GM18511 (cell line): ENCODE data around the gene PPP1R16B.

Source experiments
- ATAC-seq: cut with Tn5 transposase; IDR thresholded peaks from one replicate; pipeline ENCODE4 v1.9.1; 2021; ENCODE audit warnings: mild to moderate bottlenecking, moderate library complexity; ENCODE audit not compliant: unreplicated experiment

PPP1R16B gene

DNA sequence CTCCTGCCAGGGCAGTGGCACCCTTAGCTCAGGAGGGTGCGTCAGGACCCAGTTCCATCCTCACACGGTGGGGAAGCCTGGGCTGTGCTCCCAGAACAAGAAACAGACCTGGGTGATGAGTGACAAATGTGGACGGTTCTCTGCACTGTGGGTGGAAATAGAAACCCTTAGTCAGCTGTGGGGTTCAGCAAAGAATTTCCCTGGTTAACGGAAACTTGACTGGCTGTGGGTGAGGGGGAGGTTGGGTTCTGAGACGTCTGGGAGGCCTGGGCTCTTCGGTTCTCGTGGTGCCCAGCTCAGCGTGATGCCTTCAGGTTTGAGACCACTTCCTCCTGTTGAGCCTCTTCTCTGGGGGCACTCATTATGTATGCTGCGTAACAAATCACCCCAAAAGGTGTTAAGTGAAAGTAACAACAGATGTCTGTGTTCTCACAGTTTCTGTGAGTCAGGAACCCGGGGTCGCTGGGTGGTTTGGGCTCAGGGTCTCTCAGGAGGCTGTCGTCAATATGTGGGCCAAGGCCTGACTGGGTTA, 67.6 kb downstream of the PPP1R16B start:
- peak; percentile 61 for ATAC-seq

GRCh38 chr20:38874460-38875174, 69.1 kb downstream of the PPP1R16B start:
- no peak for ATAC-seq

DNA sequence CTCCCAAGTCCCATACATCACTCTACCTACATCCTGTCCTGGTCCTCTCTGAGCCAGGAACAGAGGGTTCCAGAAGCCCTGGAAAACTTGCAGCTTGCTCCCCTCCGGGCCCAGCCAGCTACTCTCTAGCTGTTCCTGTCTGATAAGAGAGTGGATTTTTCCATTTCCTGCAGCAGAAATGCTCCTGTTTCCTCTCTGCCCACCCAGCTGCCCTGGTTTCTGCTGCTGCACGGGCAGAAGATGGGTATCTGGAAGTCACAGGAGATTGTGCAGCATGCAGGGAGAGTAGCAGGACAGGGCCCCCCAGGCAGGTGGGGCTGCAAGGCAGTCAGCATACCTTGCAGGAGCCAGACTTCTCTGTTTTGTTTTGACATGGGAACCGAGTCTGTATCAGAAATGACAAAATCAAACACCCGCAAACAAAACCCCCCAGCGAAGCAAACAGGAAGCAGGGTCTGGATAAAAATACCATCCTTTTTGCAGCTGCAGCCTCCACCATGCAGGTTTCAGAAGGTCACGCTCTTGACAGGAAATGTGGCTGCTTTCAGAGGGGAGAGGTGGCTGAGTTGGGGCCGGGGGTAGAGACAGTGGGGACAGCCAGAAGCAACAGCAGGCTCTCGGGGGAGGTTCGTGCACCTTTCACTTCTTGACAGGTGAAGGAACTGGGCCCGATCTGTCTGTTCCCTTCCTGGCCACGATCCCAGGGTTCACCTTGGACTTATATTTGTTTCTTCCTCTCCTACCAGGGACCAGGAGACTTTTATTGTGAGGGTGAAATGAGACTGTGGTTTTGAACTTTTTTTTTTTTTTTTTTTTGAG, 69.9 kb downstream of the PPP1R16B start:
- peak; percentile 66 for ATAC-seq

DNA sequence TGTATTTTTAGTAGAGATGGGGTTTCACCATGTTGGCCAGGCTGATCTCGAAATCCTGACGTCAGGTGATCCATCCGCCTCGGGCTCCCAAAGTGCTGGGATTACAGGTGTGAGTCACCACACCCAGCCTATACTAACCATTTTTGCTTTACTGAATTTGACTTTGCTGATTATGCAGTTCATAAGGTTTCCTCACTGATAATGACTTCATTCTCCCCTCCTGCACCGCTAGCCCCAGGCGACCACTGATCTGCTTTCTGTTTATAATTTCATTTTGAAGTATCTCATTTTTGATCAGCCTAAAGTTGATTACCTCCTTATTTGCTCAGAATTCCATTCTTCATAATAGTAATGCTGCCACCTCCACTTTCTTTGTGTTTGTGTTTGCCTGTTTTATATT, 72.0 kb downstream of the PPP1R16B start:
- ATAC-seq: no peak

DNA sequence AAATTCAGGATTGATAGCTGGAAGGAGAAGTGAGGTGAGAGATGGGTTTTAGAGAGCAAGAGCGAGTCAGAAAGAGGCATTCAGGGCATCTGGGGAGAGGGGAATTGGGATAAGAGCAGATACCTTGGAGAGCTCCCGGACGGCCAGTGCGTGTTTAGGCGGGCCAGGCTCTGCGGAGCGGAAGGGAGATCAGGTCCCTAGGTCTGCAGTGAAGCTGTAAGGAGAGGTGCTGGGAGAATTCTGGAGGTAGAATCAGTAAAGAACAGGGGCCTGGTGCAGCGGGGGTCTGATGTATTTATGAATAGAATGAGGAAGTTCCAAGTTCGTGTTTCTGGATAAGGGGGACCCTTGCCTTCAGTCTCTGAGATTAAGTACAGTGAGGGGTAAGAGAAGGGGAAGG, 73.4 kb downstream of the PPP1R16B start:
- ATAC-seq: no peak

DNA sequence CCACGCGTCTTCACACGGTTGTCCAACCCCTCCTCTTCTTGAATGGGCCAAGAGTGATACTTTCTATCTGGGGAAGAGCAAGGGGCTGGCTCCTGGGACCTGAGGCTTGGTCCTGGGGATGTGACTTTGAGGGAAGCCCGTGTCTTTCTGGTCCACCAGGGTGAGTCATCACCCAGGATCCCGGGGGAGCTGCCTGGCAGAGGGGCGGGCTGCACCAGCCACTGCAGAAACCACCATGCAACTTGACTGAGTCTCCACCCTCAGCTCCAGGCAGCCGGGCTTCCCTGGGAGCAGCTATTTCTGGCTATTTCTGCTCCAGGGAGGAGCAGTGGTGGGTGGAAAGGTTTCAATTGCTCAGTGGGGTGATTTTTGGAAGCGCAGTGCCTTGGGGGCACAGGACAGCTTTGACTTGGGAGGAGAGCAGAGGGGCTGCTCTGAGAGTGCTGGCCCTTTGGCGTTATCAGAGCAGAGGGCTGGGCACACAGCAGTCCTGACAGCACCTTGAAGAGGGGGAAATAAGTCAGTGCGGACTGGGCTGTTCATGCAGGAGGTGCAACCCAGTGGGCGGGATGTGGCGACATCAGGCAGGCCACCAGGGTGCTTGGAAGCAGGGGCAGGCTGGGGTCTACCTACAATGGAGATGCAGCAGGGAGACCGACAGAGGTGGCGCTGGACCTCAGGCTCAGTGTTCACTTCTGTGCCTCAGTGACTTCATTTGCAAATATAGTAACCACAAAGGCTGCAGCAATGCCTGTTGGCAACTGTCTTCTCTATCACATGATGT, 75.6 kb downstream of the PPP1R16B start:
- no peak for ATAC-seq

GRCh38 chr20:38881806-38882440, 76.4 kb downstream of the PPP1R16B start:
- ATAC-seq: no peak

DNA sequence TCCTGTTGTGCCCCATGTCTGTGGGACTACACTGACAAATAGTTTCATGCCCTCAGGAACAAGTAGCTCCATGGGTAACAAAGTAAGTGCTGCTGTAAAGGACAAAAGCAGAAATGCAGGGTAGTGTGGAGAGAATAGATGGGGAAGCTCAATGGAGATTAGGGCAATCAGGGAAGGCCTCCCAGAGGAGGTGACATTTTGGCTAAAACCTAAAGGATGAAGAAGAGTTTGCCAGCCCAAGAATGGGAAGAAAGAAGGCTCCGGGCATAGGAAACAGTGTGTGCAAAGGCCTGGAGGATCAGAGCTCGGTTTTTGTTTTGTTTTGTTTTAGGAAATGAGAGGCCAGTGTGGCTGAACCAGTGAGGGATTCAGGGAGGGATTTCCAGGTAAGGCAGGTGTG, 77.1 kb downstream of the PPP1R16B start:
- no peak for ATAC-seq

GRCh38 chr20:38883081-38883980, 77.8 kb downstream of the PPP1R16B start:
- no peak for ATAC-seq

DNA sequence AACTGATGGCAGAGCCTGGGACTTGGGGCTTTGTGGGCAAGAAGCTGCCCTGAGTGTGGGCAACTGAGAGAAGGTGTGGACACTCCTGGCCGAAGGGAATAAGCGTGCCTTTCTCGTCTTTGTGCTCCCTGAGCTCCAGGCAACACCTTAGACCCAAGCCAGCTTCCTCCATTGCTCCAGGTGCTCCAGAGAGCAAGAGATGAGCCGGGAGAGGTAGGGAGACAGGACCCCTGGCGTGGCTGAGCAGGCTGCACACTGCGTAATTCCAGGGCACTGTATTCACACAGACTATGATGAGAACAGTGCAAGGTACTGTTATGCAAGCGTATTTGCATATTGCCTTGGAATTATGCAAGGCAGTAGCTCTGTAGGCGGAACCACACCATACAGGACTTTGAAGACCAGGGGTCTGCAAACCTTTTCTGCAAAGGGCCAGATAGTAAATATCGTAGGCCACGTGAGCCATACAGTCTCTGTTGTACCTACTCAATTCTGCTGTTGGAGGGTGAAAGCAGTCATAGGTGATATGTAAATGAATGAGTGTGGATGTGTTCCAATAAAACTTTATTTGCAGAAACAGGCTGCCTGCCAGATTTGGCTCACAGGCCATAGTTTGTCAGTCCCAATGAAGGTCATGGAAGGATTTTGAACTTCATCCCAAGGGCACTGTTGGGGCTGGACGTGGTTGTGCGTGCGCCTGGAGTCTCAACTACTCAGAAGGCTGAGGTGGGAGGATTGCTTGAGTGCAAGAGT, 78.7 kb downstream of the PPP1R16B start:
- ATAC-seq: no peak

GRCh38 chr20:38885357-38885756, 79.9 kb downstream of the PPP1R16B start:
- ATAC-seq: no peak

GRCh38 chr20:38888059-38888831, 82.7 kb downstream of the PPP1R16B start:
- no peak for ATAC-seq

DNA sequence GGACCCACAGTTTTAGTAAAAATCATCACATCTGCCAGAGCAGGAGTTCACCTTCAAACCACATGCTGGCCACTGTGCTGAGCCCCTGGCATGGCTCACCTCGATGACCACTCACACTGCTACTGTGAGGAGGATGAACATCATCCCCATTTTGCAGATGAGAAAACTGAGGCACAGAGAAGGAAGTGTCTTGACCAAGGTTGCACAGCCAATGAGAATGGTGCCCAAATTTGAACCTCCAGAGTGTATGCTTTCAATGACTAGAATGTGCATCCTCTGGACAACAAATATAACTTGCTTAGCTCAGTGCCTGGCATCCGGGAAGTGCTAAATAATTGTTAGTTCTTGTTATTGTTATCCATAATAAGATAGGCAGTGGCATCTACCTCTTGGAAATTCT, 83.6 kb downstream of the PPP1R16B start:
- ATAC-seq: no peak

DNA sequence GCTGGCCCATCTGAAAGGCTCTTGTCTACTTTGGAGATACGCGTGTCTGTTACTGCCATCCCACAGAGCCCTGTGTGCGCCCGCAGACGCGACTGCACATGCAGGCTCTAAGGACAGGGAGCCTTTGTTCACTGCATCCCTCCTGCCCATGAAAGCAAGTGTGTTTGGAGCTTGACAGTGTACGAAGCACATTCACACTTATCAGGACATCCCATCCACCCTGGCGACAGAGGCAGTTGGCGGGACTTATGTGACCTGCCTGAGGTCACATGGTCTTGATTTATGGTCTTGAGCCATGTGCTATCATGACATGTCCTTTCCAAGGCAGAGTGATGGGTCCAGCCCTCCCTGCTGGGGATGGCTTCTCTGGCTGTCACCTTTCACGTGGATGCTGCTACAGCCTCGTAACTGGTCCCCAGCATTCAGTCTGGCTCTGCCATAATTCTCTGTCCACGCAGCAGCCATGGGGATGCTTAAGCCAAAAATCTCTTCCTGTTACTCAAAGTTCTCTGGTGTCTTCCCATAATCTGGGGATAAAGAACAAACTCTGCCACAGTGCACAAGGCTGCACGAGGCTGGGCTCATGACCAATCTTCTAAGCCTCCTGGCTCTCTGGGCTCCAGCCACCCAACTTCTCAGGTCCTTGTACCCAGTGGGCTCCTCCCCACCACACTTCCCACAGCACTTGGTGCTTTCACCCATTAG, 84.4 kb downstream of the PPP1R16B start:
- no peak for ATAC-seq

- ATAC-seq: no peak
Observed at GRCh38 chr20:38890497-38890818, 85.0 kb downstream of the PPP1R16B start.

- ATAC-seq: peak; percentile 70
Observed at GRCh38 chr20:38892091-38892981, 86.8 kb downstream of the PPP1R16B start.

DNA sequence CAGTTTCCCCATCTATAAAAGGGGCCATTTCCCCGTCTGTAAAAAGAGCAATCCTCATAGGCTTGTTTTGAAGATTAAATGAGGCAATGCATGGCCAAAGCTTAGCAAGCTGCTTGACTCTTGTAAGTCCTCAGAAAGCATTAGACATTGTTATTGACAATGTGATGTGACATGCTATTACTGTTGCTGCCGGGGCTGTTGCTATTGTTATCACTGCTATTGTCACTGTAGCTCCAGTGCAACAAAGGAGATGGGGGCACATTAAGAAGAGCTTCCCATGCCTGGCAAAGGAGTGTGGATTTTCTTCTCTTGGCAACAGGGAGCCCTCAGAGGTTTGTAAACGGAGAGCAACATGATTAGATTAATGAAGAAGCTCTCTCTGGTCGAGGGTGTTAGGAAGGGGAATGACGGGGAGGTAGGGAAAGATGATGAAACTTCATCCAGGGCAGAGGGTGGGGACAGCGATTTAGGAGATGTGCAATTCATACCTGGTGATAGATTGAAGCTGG, 87.6 kb downstream of the PPP1R16B start:
- ATAC-seq: peak; percentile 8
